GM12878 (cell line): ENCODE data around the gene TEX44. TPM values are rescaled to one million over a fixed set of nuclear protein-coding genes. Genes with fewer than 3 reads are reported as not detected.

Experiments used
- ATAC-seq: fragments of 200-7000 bp; cut with Tn5 transposase; 3 replicates; pipeline ENCODE4 v1.9.1; 2020; ENCODE audit warnings: mild to moderate bottlenecking, moderate library complexity
- BruUV-seq: library from RNA; stranded (reverse); fragments of 400-500 nt; replicated peaks from 2 replicates; lab custom pipeline; 2021; lab: Mats Ljungman, UMichigan
- CTCF ChIA-PET: fragments of 300-600 bp; sonication (Branson Sonifier 250); formaldehyde crosslinking; extraction: SDS; loops from one replicate; lab custom pipeline; 2021; ENCODE audit warnings: inconsistent platforms; lab: Yijun Ruan, JAX
- POLR2A ChIA-PET: fragments of 350-600 bp; formaldehyde crosslinking; extraction: SDS; loops from one replicate; lab custom pipeline; 2021; ENCODE audit warnings: inconsistent platforms; lab: Charles Lee
- RAD21 ChIA-PET: fragments of 300-600 bp; sonication (Branson Sonifier 250); formaldehyde crosslinking; loops from one replicate; lab custom pipeline; 2023; ENCODE audit warnings: antibody characterized with exemption; ENCODE audit not compliant: unreplicated experiment; lab: Charles Lee
- SMC1A ChIA-PET: fragments of 300-600 bp; sonication (Branson Sonifier 250); formaldehyde crosslinking; loops from one replicate; lab custom pipeline; 2023; ENCODE audit not compliant: unreplicated experiment, uncharacterized antibody; lab: Charles Lee
- DNase-seq: peaks from one replicate; pipeline ENCODE4 v3.0.0-alpha.2; 2011; ENCODE audit warnings: low read depth, low spot score
- FAIRE-seq: peaks from 3 replicates; lab custom pipeline; 2011; peaks lifted over from hg19 to GRCh38; lab: Jason Lieb, UNC
- H2AFZ ChIP-seq: 2 replicates; pipeline ENCODE4 v1.6.0; 2011; ENCODE audit warnings: low read depth, low read length, control low read depth; ENCODE audit not compliant: control insufficient read depth
- H3K27ac ChIP-seq: 2 replicates; pipeline ENCODE4 v1.5.1; 2011; ENCODE audit warnings: control low read depth; ENCODE audit not compliant: control insufficient read depth, insufficient read depth
- H3K27me3 ChIP-seq, 2 experiments: replicated peaks in 1 of 2; 2 replicates each; pipeline versions ENCODE4 v1.6.0 to v1.6.1; 2011; ENCODE audit warnings: low read length in 1 of 2; ENCODE audit not compliant: control insufficient read depth in 2 of 2, insufficient read depth in 2 of 2
- H3K36me3 ChIP-seq, 2 experiments: 2 replicates each; pipeline ENCODE4 v1.5.1; 2011; ENCODE audit warnings: low read length in 1 of 2; ENCODE audit not compliant: control insufficient read depth in 2 of 2, insufficient read depth in 2 of 2
- H3K4me1 ChIP-seq: 2 replicates; pipeline ENCODE4 v1.6.1; 2011; ENCODE audit warnings: mild to moderate bottlenecking, low read length, moderate library complexity, mixed read lengths; ENCODE audit not compliant: control insufficient read depth, insufficient read depth
- H3K4me2 ChIP-seq: 2 replicates; pipeline ENCODE4 v1.6.0; 2011; ENCODE audit warnings: control low read depth; ENCODE audit not compliant: control insufficient read depth, insufficient read depth
- H3K4me3 ChIP-seq: fragments of 200-600 bp; sonication (generic); 2 replicates; pipeline ENCODE4 v1.5.1; 2016
- H3K79me2 ChIP-seq: 2 replicates; pipeline ENCODE4 v1.6.0; 2011; ENCODE audit warnings: low read length; ENCODE audit not compliant: control insufficient read depth, insufficient read depth
- H3K9ac ChIP-seq: 2 replicates; pipeline ENCODE4 v1.8.0; 2011; ENCODE audit warnings: low read length, control low read depth, mixed read lengths; ENCODE audit not compliant: control insufficient read depth, insufficient read depth
- H3K9me3 ChIP-seq: replicated peaks from 3 replicates; pipeline ENCODE4 v1.5.1; 2011; ENCODE audit warnings: mild to moderate bottlenecking, low read length; ENCODE audit not compliant: control insufficient read depth, insufficient read depth
- H4K20me1 ChIP-seq: 2 replicates; pipeline ENCODE4 v1.6.0; 2011; ENCODE audit not compliant: control insufficient read depth, insufficient read depth
- BACH1 ChIP-seq: fragments of 450-650 bp; IDR thresholded peaks from 2 replicates; pipeline ENCODE4 v1.6.1; 2017; ENCODE audit warnings: mild to moderate bottlenecking, borderline replicate concordance
- CEBPB ChIP-seq, 2 experiments: fragments of 150-350 bp in 1 of 2; IDR thresholded peaks; 2 replicates each; pipeline ENCODE4 v1.6.1; 2012 to 2014; ENCODE audit warnings: low read depth in 2 of 2, low read length in 2 of 2, borderline replicate concordance in 1 of 2, inconsistent platforms in 1 of 2
- ETV6 ChIP-seq, 2 experiments: fragments of 450-650 bp in 1 of 2; IDR thresholded peaks in 1 of 2; conservative IDR thresholded peaks in 1 of 2; 2 replicates each; pipeline ENCODE4 v1.6.1; 2014; ENCODE audit warnings: antibody characterized with exemption in 1 of 2, borderline replicate concordance in 1 of 2, low read depth in 1 of 2, mild to moderate bottlenecking in 1 of 2, moderate library complexity in 1 of 2
- KLF5 ChIP-seq: fragments of 450-650 bp; IDR thresholded peaks from 2 replicates; pipeline ENCODE4 v1.6.1; 2014; ENCODE audit warnings: mild to moderate bottlenecking; ENCODE audit not compliant: partially characterized antibody
- LARP7 ChIP-seq: fragments of 450-650 bp; IDR thresholded peaks from 2 replicates; pipeline ENCODE4 v1.6.1; 2017; ENCODE audit warnings: mild to moderate bottlenecking
- MEF2A ChIP-seq: IDR thresholded peaks from 2 replicates; pipeline ENCODE4 v1.6.1; 2011; ENCODE audit warnings: low read depth, mild to moderate bottlenecking, low read length, moderate library complexity; ENCODE audit not compliant: insufficient read depth
- NFYB ChIP-seq: IDR thresholded peaks from 2 replicates; pipeline ENCODE4 v1.6.1; 2011; ENCODE audit warnings: low read depth, mild to moderate bottlenecking, low read length, improper control_type of control experiment, moderate library complexity; ENCODE audit not compliant: insufficient read depth
- NR2F1 ChIP-seq: fragments of 450-650 bp; conservative IDR thresholded peaks from 2 replicates; pipeline ENCODE4 v1.6.1; 2017; ENCODE audit warnings: mild to moderate bottlenecking
- PML ChIP-seq: IDR thresholded peaks from 2 replicates; pipeline ENCODE4 v1.6.1; 2012; ENCODE audit warnings: low read length, inconsistent platforms
- RELA ChIP-seq: fragments of 450-650 bp; IDR thresholded peaks from 2 replicates; pipeline ENCODE4 v1.8.0; 2014; ENCODE audit warnings: borderline replicate concordance; ENCODE audit not compliant: partially characterized antibody
- SP1 ChIP-seq: IDR thresholded peaks from one replicate; pipeline ENCODE4 v1.6.1; 2011; ENCODE audit warnings: low read depth, low read length
- ZNF207 ChIP-seq: fragments of 450-650 bp; IDR thresholded peaks from 2 replicates; pipeline ENCODE4 v1.6.1; 2014; ENCODE audit warnings: antibody characterized with exemption, mild to moderate bottlenecking, borderline replicate concordance
- WGBS: methylation state at CpG from one replicate; pipeline ENCODE4 v1.1.6; 2016; ENCODE audit warnings: low lambda C conversion rate; ENCODE audit not compliant: insufficient replicate concordance, insufficient coverage; ENCODE audit errors: missing lambda C conversion rate; 5-methylcytosine and 5-hydroxymethylcytosine counted together
- in situ Hi-C: fragments of 300-500 bp; cut with MboI; formaldehyde crosslinking; loops from 9 replicates; pipeline ENCODE4 v1.14.3; 2018; ENCODE audit warnings: mixed read lengths
- intact Hi-C: fragments of 100-400 bp; cut with micrococcal nuclease; formaldehyde crosslinking; loops from one replicate; pipeline ENCODE4 v1.14.2; 2022; ENCODE audit not compliant: unreplicated experiment
- polyA plus RNA-seq, 11 experiments: library from polyadenylated mRNA; depleted of rRNA in 4 of 11; unstranded in 6 of 11; stranded (reverse) in 5 of 11; fragments of >200 nt; fragmentation: Nextera tagmentation in 4 of 11; fragmentation: Illumina TruSeq in 1 of 11; extraction: Ambion mirVana in 4 of 11; extraction: Trizol in 1 of 11; gene quantifications; 1 replicate in 1 of 11; 2 replicates in 10 of 11; pipeline versions ENCODE4 v1.2.1 to v1.2.3, GENCODE V29; 2011 to 2016; ENCODE audit warnings: inconsistent platforms in 2 of 11, missing spikeins in 2 of 11, low read depth in 1 of 11
- total RNA-seq, 4 experiments: library from RNA; depleted of rRNA in 3 of 4; stranded (reverse); fragments of >200 nt in 3 of 4; fragmentation: Illumina TruSeq in 1 of 4; extraction: Trizol in 1 of 4; gene quantifications; 2 replicates each; pipeline versions ENCODE4 v1.2.1 to v1.2.3, GENCODE V29; 2013 to 2021
- TF ChIP-seq, protein P1 (sequence below): fragments of 450-650 bp; IDR thresholded peaks from 2 replicates; pipeline ENCODE4 v1.6.1; 2017; ENCODE audit warnings: mild to moderate bottlenecking, moderate library complexity
- TF ChIP-seq, protein P2 (sequence below): fragments of 450-650 bp; IDR thresholded peaks from 2 replicates; pipeline ENCODE4 v1.6.1; 2017; ENCODE audit warnings: borderline replicate concordance
- TF ChIP-seq, protein P3 (sequence below): fragments of 450-650 bp; IDR thresholded peaks from 2 replicates; pipeline ENCODE4 v1.6.1; 2018; ENCODE audit warnings: borderline replicate concordance, mild to moderate bottlenecking; ENCODE audit not compliant: partially characterized antibody

Gene TEX44
- total and polyA plus RNA-seq, 10 of the 15 experiments (the other 5 are each of a cell fraction or from before 2014, with no cell fraction given), result not detected

DNA sequence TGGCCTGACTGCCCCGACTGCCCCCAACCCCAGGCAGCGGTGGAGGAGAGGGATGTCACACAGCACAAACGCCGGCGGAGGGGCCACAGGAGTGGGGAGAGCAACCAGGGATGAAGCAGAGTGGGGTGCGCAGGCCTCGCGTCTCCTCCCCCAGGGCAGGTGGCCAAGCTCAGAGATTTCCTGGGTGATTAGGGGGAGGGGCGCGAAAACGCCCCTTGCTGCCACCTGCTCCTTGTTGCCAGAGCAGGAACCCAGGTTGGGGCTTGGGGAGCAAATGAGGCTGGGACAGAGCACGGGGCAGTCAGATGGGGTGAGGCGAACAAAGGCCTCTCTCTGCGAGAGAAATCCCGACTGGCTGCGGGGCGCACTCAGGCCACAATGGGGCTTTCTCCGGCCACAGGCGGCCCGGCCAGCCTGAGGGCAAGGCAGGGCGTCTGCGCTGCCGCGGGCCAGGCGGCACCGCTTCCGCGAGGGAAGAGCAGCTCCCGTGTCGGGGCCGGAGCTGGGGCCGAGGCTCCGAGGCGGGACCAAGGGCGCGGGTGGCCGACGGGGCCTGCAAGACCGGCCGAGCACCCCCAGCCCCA, 11.5 kb downstream of the TEX44 start:
- FAIRE-seq, result no peak
- TF ChIP-seq LARP7 (peak; percentile 79; the same call in 1 of the 2 replicates), SP1 (no peak), KLF5 (no peak), MEF2A (no peak), BACH1 (peak; percentile 52; the same call in 1 of the 2 replicates), ZNF207 (no peak), PML (no peak), NR2F1 (peak; percentile 88), RELA (no peak), ETV6 (conservative IDR thresholded peaks at IDR 0.05 in 1 of 2, IDR thresholded peaks at IDR 0.05 in 1 of 2; ENCODE audit: borderline replicate concordance in 1 of 2, low read depth in 1 of 2) (no peak), CEBPB (IDR thresholded peaks at IDR 0.05; ENCODE audit: borderline replicate concordance in 1 of 2, low read depth in 2 of 2, low read length in 2 of 2) (no peak), NFYB (no peak)
- TF ChIP-seq, protein P1, sequence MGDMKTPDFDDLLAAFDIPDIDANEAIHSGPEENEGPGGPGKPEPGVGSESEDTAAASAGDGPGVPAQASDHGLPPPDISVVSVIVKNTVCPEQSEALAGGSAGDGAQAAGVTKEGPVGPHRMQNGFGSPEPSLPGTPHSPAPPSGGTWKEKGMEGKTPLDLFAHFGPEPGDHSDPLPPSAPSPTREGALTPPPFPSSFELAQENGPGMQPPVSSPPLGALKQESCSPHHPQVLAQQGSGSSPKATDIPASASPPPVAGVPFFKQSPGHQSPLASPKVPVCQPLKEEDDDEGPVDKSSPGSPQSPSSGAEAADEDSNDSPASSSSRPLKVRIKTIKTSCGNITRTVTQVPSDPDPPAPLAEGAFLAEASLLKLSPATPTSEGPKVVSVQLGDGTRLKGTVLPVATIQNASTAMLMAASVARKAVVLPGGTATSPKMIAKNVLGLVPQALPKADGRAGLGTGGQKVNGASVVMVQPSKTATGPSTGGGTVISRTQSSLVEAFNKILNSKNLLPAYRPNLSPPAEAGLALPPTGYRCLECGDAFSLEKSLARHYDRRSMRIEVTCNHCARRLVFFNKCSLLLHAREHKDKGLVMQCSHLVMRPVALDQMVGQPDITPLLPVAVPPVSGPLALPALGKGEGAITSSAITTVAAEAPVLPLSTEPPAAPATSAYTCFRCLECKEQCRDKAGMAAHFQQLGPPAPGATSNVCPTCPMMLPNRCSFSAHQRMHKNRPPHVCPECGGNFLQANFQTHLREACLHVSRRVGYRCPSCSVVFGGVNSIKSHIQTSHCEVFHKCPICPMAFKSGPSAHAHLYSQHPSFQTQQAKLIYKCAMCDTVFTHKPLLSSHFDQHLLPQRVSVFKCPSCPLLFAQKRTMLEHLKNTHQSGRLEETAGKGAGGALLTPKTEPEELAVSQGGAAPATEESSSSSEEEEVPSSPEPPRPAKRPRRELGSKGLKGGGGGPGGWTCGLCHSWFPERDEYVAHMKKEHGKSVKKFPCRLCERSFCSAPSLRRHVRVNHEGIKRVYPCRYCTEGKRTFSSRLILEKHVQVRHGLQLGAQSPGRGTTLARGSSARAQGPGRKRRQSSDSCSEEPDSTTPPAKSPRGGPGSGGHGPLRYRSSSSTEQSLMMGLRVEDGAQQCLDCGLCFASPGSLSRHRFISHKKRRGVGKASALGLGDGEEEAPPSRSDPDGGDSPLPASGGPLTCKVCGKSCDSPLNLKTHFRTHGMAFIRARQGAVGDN, result peak; percentile 92
- TF ChIP-seq, protein P2, sequence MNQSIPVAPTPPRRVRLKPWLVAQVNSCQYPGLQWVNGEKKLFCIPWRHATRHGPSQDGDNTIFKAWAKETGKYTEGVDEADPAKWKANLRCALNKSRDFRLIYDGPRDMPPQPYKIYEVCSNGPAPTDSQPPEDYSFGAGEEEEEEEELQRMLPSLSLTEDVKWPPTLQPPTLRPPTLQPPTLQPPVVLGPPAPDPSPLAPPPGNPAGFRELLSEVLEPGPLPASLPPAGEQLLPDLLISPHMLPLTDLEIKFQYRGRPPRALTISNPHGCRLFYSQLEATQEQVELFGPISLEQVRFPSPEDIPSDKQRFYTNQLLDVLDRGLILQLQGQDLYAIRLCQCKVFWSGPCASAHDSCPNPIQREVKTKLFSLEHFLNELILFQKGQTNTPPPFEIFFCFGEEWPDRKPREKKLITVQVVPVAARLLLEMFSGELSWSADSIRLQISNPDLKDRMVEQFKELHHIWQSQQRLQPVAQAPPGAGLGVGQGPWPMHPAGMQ, result no peak
- TF ChIP-seq, protein P3, sequence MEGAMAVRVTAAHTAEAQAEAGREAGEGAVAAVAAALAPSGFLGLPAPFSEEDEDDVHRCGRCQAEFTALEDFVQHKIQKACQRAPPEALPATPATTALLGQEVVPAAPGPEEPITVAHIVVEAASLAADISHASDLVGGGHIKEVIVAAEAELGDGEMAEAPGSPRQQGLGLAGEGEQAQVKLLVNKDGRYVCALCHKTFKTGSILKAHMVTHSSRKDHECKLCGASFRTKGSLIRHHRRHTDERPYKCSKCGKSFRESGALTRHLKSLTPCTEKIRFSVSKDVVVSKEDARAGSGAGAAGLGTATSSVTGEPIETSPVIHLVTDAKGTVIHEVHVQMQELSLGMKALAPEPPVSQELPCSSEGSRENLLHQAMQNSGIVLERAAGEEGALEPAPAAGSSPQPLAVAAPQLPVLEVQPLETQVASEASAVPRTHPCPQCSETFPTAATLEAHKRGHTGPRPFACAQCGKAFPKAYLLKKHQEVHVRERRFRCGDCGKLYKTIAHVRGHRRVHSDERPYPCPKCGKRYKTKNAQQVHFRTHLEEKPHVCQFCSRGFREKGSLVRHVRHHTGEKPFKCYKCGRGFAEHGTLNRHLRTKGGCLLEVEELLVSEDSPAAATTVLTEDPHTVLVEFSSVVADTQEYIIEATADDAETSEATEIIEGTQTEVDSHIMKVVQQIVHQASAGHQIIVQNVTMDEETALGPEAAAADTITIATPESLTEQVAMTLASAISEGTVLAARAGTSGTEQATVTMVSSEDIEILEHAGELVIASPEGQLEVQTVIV, result no peak

More for the DNA sequence above, 11.5 kb downstream of the TEX44 start:
- Histone ChIP-seq H3K4me1 (peaks cover 17% of the 10 kb centered on the region), H3K9ac (peak overlapping the region; percentile 60), H3K9me3 (no peaks in the 10 kb centered on the region), H4K20me1 (no peaks in the 10 kb centered on the region), H3K4me3 (peak overlapping the region; percentile 67), H3K36me3 (no peaks in the 10 kb centered on the region), H3K4me2 (peak overlapping the region; percentile 96), H3K27me3 (no peaks in the 10 kb centered on the region), H3K79me2 (no peaks in the 10 kb centered on the region), H3K27ac (peak overlapping the region; percentile 56; the same call in 1 of the 2 replicates), H2AFZ (peak overlapping the region; percentile 80)
- POLR2A ChIA-PET, result interaction anchor here (0.8 to 2.1 kb wide), 6 partner anchors 54 to 140 kb away, joined by 3 to 15 read pairs (median 5); partner anchors contain the start of genes NCL and PTMA
- intact Hi-C loops (no loop called here), in situ Hi-C loops (no loop called here)
- RAD21 ChIA-PET, result interaction anchor here (0.9 to 2.0 kb wide), 6 partner anchors 10 to 87 kb away, joined by 3 to 10 read pairs (median 6); no protein-coding TSS in a partner anchor
- no TSS peak for BruUV-seq
- SMC1A ChIA-PET, result interaction anchor here (0.7 to 1.7 kb wide), 7 partner anchors 11 to 73 kb away, joined by 3 to 5 read pairs (median 3); no protein-coding TSS in a partner anchor
- CTCF ChIA-PET, result interaction anchor here (0.9 to 12.7 kb wide), 8 partner anchors 11 to 110 kb away, joined by 3 to 494 read pairs (median 5); no protein-coding TSS in a partner anchor
- DNase-seq (no peak), ATAC-seq (peak; percentile 82)
- WGBS, result 17% methylated on average over 32 of the region's 40 CpGs
